ENCODE measurements around the gene USP24. TPM values are rescaled to one million over a fixed set of nuclear protein-coding genes. Genes with fewer than 3 reads are reported as not detected.

Gene USP24
- total RNA-seq, 4 donors from 2014 or later, result 68.2 to 137 (median 96.1) TPM

- TF ChIP-seq, protein P1, sequence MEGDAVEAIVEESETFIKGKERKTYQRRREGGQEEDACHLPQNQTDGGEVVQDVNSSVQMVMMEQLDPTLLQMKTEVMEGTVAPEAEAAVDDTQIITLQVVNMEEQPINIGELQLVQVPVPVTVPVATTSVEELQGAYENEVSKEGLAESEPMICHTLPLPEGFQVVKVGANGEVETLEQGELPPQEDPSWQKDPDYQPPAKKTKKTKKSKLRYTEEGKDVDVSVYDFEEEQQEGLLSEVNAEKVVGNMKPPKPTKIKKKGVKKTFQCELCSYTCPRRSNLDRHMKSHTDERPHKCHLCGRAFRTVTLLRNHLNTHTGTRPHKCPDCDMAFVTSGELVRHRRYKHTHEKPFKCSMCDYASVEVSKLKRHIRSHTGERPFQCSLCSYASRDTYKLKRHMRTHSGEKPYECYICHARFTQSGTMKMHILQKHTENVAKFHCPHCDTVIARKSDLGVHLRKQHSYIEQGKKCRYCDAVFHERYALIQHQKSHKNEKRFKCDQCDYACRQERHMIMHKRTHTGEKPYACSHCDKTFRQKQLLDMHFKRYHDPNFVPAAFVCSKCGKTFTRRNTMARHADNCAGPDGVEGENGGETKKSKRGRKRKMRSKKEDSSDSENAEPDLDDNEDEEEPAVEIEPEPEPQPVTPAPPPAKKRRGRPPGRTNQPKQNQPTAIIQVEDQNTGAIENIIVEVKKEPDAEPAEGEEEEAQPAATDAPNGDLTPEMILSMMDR (IDR thresholded peaks at IDR 0.05; ENCODE audit: low read depth), result no peak
These were observed 175.7 kb downstream of the USP24 start, which contains the start of gene PCSK9 for GRCh38 chr1:55039342-55040082. TSS of gene PCSK9 (plus strand) at chr1:55039548. CDS start at chr1:55039838, 290 bp downstream.

DNA sequence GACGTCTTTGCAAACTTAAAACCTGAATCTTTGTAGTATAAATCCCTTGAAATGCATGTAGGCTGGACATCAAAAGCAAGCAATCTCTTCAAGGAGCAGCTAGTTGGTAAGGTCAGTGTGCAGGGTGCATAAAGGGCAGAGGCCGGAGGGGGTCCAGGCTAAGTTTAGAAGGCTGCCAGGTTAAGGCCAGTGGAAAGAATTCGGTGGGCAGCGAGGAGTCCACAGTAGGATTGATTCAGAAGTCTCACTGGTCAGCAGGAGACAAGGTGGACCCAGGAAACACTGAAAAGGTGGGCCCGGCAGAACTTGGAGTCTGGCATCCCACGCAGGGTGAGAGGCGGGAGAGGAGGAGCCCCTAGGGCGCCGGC is 176.2 kb downstream of the USP24 start:
- TF ChIP-seq, protein P1 (IDR thresholded peaks at IDR 0.05; ENCODE audit: low read depth), result no peak

DNA sequence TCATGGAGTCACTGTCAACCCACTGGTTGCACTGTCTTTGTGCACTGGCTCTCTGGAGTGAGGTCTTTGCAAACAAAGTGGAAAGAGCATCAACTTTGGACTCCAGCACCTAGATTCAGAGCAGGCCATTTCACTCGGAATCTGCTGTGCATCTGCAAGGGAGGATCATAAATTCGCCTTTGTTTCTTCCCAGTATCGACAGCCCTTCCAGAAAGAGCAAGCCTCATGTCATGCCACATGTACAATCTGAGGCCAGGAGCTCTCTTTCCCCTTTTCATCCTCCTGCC is 176.7 kb downstream of the USP24 start:
- TF ChIP-seq, protein P1 (IDR thresholded peaks at IDR 0.05; ENCODE audit: low read depth), result no peak

GRCh38 chr1:55037733-55038551 is 177.2 kb downstream of the USP24 start:
- TF ChIP-seq, protein P1 (IDR thresholded peaks at IDR 0.05; ENCODE audit: low read depth), result no peak

DNA sequence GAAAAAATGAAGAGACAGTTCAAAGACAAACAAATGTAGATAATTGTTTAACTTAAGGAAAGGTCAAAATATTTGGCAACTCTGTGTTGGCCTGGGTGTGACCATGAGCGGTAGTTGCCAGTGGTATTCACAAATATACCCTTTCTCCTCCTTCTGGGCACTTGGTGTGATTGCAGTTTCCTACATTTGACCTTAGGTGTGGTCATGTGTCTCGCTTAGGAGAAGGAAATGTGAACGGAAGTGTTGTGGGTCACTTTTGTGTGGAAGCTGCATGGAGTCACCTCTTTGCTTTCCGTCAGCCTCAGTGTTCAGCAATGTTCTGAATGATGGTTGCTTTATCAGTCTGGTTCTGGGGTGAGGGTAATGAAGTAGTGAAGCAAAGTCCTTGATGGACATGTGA is 179.3 kb downstream of the USP24 start:
- TF ChIP-seq, protein P1 (IDR thresholded peaks at IDR 0.05; ENCODE audit: low read depth), result no peak

- TF ChIP-seq, protein P1 (IDR thresholded peaks at IDR 0.05; ENCODE audit: low read depth), result no peak
These were observed 180.6 kb downstream of the USP24 start for GRCh38 chr1:55034476-55035133.

- TF ChIP-seq, protein P1 (IDR thresholded peaks at IDR 0.05; ENCODE audit: low read depth), result no peak
These were observed 181.9 kb downstream of the USP24 start for GRCh38 chr1:55033265-55033614.

All from subcutaneous adipose tissue (tissue), 4 donors.